Endometrial microvascular endothelial cells (primary cell): Measurements from ENCODE around the gene HOXB2. TPM values are rescaled to one million over a fixed set of nuclear protein-coding genes. Genes with fewer than 3 reads are reported as not detected.
"Not testable (repeated sequence)": the region's sequence is repeated elsewhere in the genome, so short reads cannot be mapped to it uniquely, and the experiment has no call there.

Experiments
- in situ Hi-C: cut with HindIII; loops from 2 replicates; pipeline ENCODE4 v1.10.0; 2017; ENCODE audit warnings: low sequenced_read_pairs, low pct_unique_long_range_greater_than_20kb; ENCODE audit errors: inconsistent ontology term
- total RNA-seq: library from RNA; depleted of rRNA; stranded (reverse); fragments of >200 nt; gene quantifications from one replicate; pipeline ENCODE4 v1.2.3, GENCODE V29; 2015; ENCODE audit errors: inconsistent ontology term

Gene HOXB2
- total RNA-seq, 1 donor from 2014 or later = 10.5 TPM

DNA sequence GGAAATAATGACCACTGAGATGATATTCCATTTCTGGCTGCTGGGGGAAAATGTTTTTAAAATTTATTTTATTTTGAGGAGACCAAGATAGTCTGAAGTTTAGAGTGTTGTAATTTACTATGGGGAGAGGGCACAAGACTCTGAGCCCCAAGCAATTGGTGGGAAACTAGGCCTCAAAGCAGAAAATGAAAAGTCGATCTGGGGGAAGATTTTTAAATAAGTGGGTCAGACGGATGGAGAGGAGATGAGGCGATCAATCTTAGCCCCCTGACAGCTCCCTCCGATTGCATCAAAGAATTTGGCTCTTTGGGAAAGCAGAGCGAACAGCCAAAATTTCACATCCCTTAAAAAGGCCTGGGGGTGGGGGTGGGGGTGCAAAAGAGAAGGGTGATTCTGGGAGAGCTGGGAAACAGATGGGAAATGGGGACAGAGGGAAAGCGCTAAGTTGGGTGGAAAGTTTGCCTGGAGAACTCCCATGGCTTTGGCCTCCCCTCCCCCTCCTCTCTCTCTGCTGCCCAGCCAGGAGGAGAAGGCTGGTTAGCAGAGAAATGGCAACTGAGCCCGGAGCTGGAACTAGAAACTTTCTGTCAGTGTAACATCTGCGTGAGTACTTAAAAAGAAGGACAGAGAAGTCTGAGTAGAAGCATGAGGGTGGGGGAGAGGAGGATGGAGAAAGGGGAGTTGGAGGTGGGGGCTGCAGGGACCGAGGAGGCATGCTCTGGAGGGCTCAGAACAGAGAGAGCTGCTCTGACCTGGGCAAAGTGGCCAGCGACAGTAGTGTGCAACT lies 1.4 kb upstream of the HOXB2 start:
- in situ Hi-C loops = no loop called here

DNA sequence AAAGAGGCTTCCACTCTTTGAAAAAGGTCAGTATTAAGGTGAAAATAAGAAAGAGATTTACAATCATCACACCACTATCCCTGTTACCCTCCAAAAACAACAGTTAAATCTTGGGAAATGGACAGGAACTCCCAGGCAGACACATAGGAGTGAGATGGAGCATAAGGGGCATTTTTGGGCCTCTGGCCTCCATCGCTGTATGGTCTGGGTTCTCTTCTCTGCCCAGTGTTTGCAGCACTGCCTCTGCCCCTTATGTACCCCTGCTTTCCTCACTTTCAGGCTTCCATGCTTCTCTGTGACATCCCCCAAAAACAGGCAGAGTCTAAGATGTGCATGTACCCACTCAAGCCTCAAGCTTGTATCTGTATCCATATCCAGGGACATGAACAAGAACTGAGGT lies 630 bp upstream of the HOXB2 start:
- in situ Hi-C loops = no loop called here

- in situ Hi-C loops = no loop called here
Observed at GRCh38 chr17:48544349-48545021, 424 bp downstream of the HOXB2 start.

DNA sequence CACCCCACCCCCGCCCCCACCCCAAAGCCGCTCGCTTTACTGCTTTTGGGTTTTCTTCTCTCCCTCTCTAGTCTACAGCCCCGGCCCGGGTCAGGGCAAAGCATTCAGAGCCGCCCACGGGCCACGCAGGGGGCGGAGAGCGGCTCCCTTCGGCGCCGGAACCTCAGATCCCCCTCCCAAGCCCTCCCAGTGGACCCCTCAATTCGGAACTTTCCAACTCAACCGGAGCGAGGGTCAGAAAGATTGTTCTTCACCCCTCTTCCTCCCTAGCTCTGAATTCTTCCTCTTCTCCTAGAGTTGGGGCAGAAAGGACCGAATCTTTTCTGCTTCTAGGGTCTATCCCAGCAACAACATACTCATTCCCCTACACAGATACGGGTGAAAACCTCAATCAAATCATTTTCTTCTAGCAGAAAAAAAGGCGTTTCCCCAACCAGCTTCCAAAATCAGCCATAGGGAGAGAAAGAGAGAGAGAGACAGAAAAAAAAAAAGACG lies 1.0 kb downstream of the HOXB2 start:
- in situ Hi-C loops = no loop called here

DNA sequence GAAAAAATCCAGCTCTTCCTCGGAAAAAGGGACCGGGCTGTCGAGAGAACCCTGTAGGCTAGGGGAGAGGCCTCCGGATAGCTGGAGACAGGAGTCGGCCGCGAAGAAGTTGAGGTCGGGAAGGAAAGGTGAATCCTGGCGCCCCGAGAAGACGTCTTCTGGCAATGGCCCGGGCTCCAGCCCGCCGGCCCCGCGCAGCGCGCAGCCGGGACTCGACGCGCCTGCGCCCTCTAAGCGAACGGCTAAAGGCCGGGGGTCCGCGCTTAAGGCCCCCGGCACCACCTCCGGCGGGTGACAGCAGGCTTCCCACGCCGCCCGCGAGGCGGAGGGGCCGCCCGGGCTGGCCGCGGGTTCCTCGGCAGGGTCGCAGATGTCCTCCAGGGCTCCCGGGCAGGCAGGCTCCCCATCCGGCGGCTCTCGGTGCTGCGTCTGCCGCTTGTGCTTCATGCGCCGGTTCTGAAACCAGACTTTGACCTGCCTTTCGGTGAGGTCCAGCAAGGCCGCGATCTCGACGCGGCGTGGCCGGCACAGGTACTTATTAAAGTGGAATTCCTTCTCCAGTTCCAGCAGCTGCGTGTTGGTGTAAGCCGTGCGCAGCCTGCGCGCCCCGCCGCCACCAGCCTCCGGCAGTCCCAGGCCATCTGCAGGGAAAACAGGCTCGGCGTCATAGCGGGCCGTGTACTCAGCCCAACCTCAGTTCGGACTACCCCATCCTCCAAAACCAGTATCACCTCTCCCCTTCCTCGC lies 1.6 kb downstream of the HOXB2 start:
- in situ Hi-C loops = no loop called here

DNA sequence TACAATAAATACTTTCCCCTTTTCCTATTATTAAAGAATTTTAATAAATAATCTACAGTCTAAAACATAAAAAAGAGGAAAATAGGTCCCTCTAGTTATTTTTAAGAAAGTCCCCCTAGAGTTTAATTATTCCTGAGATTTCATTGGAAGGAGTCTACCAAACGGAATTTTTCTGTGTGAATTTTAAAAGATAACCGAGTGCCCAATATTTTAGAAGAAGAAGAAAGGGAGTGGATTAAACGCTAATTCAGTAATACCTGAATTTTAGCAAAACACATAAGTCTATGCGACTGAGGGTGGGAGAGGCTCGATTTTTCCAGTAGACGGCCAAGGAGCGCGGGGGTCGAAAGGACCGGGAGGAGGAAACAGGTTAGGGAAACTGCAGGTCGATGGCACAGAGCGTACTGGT lies 2.2 kb downstream of the HOXB2 start:
- in situ Hi-C loops = no loop called here

- in situ Hi-C loops = no loop called here
Observed at GRCh38 chr17:48542114-48542656, 2.7 kb downstream of the HOXB2 start.

GRCh38 chr17:48541577-48542113 lies 3.3 kb downstream of the HOXB2 start:
- in situ Hi-C loops = no loop called here

DNA sequence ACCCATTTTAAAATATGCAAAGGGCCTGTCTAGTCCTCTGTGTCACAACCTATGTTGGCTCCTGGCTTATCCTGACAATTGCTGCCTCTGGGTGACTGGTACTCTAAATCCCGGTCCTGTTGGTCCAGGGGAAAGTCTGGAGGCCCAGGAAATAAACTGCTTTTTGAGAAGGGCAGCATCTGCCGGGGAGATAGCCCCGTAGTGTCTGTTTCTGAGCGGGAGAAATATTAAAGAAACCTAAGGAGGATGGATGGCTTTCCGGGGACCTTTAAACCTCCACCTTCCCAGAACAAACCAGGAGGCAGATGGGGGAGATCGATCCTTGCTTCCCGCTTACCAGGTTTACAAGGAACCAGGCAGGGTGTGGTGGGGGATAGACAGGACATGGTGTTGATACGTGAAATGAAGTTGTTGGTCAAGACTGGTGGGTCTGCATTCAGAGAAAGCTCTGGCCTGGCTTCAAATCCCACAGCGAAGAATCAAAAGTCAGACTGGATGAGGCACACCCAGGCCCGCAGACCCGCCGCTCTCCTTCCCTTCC lies 3.8 kb downstream of the HOXB2 start:
- in situ Hi-C loops = no loop called here

GRCh38 chr17:48540213-48540612 lies 4.7 kb downstream of the HOXB2 start:
- in situ Hi-C loops = no loop called here

GRCh38 chr17:48539177-48539576 lies 5.7 kb downstream of the HOXB2 start:
- in situ Hi-C loops = no loop called here

DNA sequence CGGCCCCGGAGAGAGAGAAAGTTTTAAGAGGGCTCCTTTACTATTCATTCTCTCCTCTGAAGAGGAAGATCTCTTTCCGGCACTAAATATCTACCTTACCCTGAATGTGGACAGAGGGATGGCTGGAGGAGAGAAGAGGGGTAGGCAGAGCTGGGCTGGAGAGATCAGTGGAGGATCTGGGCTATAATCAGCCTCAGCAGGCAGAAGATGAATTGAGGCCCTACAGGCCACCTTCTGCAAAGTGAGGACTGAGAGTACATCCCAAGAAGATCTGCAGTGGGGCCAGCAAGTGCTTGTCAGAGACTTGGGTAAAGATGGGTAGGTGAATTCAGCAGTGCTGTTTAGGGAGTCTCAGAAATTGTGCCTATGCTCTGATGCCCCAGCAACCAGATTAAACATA lies 7.6 kb downstream of the HOXB2 start:
- in situ Hi-C loops = no loop called here

DNA sequence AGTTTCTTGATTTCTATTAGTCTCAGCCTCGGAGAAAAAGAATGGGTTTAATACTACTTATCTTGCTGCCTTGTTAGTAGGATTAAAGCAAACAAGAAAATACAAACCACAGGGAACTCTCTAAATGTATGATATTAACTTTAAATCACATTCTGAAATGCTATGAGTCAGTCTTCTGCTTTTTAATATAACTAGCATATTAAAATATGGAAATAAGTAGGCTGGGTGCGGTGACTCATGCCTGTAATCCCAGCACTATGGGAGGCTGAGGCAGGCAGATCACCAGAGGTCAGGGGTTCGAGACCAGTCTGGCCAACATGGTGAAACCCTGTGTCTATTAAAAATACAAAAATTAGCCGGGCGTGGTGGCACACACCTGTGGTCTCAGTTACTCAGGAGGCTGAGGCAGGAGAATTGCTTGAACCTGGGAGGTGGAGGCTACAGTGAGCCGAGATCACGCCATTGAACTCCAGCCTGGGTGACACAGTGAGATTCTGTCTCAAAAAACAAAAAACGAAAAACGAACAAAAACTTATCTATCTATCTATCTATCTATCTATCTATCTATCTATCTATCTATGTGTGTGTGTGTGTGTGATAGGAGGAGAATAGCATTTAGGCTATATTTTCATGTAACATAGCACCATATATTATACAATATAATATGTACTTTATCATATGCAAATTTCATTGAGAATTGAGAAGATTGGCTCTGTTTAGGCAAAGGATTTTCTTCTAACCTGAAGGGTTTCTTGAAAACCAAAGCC lies 8.9 kb downstream of the HOXB2 start:
- in situ Hi-C loops = not testable (repeated sequence)

DNA sequence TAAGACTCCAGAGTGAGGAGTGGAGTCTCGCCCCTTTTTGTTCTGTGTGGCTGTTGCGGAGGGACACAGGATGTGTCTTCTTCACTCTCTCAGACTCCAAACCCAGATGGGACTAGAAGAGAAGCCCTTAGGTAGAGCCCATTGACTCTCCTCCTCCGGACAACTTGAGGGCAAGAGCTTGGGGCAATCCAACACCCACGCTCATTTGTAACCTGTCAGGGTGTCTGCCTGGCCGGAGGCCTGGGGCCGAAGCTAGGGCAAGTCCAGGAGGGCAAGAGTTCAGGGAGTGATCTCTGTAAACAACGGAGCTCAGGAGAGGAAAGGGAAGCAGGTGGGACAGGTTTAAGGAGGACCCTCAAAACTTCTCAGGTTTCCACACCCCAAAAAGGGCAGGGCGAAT lies 12.6 kb downstream of the HOXB2 start:
- in situ Hi-C loops = no loop called here

- in situ Hi-C loops = no loop called here
Observed at GRCh38 chr17:48530887-48531272, 14.0 kb downstream of the HOXB2 start, which contains the start of gene HOXB1. TSS of gene HOXB1 (minus strand) at chr17:48531011. CDS start at chr17:48530904, 107 bp downstream.

DNA sequence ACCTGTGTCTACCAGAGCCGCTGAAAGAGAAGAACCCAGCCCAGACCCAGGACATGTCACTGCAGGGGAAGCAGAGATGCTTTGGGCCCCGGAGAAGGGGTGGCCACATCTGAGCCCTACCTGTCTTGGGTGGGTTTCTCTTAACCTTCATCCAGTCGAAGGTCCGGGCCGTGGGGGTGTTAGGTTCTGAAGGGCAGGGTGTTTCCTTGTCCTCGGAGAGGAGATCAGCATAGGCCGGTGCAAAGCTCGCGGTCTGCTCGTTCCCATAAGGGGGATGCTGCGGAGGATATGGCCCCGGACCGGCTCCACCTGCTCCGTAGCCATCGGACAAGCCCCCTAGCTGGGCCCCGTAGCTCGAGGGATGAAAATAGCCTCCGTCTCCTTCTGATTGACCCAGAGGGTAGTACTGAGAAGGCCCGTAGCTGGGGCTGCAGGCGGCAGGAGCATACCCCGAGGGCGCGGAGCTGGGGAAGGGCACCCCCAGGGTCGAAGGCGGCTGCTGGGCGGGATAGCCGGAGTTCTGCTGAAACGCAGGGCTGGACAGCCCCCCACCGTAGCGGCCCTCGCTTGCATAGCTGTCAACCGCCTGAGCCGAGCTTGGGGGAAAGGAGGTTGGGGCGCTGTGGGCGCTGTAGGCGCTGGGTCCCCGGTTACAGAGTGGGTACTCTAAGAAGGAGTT lies 14.6 kb downstream of the HOXB2 start:
- in situ Hi-C loops = no loop called here

DNA sequence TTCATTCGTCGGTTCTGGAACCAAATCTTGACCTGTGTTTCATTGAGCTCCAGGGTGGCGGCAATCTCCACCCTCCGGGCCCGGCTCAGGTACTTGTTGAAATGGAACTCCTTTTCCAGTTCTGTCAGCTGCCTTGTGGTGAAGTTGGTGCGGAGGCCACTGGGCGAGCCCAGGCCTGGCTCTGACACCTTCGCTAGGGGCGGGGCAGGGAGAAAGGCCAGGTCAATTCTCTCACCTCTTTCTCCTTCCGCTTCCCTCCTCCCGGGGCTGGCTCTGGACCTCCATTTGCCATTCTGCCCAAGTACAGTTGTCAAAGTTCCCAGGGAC lies 15.3 kb downstream of the HOXB2 start:
- in situ Hi-C loops = no loop called here
